NT2/D1 (cell line): ENCODE data around the gene GABRE.

Experiments
- SUZ12 ChIP-seq: IDR thresholded peaks from 2 replicates; pipeline ENCODE4 v1.6.1; 2011; ENCODE audit not compliant: insufficient read length, insufficient read depth; ENCODE audit errors: extremely low read depth
- YY1 ChIP-seq: IDR thresholded peaks from 2 replicates; pipeline ENCODE4 v1.6.1; 2011; ENCODE audit not compliant: insufficient read length, insufficient read depth
- ZNF274 ChIP-seq: IDR thresholded peaks from 2 replicates; pipeline ENCODE4 v1.6.1; 2011; ENCODE audit warnings: mild to moderate bottlenecking, low read depth, low read length

- no peak for TF ChIP-seq YY1
- no peak for TF ChIP-seq ZNF274
- no peak for TF ChIP-seq SUZ12
Observed at GRCh38 chrX:151912221-151912620, 62.3 kb downstream of the GABRE start.
